NCI-H1436 treated with DMSO at 0.1 percent for 48 hours (cell line): ENCODE results near the gene MEGF11.

ENCODE experiments used
- DNase-seq: peaks from one replicate; lab custom pipeline; 2025; lab: John Stamatoyannopoulos, UW

Gene MEGF11

DNA sequence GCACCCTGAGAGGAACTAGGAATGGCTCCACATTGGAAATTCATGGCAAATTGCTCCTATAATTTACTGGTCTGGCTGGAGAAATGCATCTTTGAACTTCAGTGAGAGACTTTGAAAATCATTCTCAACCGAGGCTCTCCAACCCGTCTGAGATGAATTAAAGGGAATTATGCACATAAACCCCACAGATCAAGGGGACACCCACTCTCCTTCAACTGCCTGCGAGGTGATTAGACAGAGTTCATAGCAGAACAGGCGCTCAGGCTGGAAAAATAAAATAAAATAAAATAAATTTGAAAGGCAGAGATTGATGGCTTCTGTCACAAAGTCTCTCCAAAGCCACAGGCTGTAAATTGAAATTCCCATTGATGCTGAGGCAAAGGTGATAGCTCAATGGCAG, 37.7 kb downstream of the MEGF11 start:
- DNase-seq = no peak

DNA sequence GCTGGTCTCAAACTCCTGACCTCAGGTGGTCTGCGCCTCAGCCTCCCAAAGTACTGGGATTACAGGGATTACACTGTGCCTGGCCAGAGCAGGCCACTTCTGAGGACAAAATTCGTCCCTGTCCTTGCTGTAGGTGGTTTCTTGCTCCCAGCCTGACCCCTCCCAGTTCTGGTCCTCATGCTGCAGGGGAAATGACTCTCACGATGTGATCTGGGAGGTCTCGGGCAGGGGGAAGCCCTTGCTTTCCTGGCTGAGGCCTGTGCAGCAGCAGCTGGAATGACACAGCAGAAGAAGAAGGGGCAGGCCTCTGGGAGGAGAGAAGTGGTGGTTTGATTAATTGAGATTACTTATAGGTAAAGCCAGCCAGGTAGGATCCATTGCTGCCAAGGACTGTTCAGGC, 39.3 kb downstream of the MEGF11 start:
- DNase-seq = no peak

DNA sequence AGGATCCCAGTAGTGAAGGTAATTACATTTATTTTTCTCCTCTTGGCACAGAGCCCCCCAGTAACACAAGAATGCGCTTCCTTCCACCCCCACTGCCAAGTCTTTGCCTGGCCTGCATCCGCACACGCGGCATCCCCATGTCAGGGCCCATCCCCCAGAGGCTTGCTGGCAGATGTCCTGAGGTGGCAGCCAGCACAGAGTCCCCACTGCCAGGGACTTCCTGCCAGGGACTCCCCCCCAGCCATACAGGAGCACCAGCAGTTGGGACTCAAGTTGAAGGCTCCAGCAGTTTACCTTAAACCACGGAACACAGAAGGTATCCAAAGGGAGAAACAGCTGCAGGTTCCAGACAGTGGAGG, 41.0 kb downstream of the MEGF11 start:
- no peak for DNase-seq

DNA sequence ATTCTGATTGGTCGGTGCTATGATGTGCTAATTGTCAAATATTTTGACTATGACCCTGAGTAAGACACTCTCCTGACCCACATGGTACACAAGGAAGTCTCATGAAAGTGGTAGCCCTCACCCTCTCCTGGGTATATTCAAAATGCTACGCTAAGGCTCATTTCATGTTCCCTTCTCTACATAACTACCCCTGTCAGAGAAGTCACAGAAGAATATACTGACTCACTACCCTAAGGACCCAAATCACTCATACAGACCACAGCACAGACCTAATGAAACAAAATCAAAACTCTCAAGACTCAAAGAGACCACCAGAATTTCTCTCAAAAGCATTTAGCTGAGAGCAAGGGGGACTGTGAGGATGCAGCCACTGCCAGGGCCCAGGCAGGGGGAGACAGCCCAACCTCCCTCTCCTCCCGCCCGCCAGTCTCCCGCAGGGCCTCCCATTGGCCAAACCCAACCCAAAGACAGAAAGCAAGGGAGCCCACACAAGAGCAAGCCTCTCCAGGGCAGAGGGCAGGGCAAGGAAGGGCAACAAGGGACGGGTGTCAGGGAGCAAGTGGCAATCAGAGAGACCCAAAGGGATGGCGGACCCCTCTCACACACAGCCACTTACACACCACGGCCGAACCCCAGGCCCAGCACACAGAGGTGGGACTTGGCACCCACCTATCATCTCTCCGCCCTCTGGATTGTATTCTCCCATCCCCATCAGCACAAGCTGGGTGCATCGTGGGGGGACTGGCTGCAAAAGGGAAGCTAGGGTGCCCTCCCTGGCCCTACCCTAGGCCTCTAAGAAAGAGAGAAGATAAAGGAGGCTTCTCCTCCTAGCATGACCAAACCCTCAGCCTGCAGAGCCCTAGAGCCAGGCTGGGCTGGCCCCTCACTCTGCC, 41.6 kb downstream of the MEGF11 start:
- no peak for DNase-seq

DNA sequence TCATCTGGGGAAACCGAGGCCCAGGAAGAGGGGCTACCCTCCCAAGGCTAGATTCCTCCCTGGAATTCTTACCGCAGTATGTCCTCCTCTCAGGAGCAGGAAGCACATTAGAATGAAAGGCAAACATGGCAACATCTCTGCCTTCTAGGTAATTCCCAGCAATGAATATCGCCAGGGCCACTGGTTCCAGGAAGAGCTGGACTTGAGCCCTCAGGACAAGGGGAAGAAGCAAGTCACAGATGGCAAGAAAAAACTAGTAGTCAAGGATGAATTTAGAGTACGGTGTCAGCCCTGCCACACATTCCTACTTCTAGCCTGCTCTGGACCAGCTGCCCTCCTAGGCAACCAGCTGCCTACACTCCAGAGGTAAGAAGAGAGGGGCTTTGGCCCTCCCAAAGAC, 42.9 kb downstream of the MEGF11 start:
- DNase-seq = no peak

DNA sequence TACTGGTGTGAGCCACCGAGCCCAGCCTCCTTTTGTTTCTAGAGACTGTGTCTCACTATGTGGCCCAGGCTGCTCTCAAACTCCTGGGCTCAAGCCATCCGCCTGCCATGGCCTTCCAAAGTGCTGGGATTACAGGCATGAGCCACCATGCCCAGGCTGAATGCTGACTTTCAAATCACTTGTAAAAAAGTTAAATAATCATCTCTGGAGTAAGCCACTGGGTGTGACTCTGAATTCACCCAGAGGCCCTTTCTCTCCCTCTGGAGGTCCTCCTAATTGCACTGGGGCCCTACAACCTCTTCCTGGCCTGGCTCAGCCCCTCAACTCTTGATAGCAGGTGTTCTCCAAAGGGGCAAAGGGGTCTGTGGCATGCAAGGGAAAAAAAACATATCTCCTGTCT, 54.8 kb downstream of the MEGF11 start:
- DNase-seq = no peak

DNA sequence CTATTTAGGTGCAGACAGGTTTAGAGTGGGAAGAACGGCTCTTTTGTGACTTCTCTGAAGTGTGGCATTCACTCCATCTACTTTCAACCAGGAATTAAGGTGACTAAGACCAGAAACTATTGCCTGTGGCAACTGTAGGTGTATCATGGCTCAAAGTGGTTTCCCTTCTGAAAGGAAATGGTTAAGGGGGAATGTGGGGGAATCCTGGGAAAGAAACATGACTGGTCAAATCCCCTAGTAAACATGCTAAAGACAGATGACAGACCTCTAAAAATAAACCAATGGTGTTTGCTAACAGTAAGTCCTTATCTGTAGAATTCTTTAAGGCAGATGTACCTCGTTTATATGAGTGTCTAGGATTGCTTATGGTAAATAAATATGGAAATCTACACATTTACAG, 56.9 kb downstream of the MEGF11 start:
- no peak for DNase-seq

DNA sequence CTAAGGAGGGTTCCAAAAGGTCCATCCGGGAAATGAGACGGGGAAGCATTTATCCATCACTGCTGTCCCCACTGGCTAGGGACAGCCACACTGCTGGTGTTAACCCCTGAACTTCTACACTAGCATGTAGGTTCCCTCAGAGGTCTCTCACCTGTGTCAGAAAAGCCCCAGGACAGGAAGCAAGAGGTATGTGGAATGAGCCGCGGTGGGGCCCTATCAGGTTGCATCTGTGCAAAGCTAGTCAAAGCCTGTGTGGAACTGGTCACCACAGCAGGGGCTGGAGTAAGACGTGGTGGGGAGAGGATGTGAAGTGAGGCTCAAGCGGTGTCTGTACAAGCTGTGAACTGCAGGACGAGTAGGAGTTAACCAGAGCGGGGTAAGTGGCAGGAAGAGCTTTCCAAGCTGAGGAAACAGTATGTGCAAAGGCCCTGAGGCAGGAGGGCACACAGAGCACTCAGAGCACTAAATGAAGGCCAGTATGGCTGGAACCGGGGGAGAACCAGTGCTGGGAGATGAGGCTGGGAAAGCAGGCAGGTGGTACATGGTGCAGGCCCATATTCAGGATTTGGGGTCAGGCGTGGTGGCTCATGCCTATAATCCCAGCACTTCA, 57.8 kb downstream of the MEGF11 start:
- DNase-seq = no peak

DNA sequence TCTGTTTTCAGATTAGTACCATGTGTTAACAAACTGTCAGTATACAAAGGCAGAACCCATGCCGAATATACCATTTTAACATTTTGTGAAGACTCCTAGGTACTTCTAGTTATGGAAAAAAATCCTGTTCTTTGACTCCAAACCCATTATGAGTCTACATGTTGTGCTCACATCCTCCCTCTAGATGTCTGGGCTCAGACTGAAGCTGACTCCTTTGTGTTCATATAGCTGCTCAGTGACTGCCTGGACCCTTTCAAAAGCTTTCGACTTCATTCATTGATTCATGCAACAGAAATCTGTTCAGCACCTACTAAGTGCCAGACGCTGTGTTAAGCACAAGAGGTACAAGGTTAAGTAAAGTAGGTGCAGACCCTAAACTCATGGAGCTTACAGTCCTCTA, 60.5 kb downstream of the MEGF11 start:
- no peak for DNase-seq

DNA sequence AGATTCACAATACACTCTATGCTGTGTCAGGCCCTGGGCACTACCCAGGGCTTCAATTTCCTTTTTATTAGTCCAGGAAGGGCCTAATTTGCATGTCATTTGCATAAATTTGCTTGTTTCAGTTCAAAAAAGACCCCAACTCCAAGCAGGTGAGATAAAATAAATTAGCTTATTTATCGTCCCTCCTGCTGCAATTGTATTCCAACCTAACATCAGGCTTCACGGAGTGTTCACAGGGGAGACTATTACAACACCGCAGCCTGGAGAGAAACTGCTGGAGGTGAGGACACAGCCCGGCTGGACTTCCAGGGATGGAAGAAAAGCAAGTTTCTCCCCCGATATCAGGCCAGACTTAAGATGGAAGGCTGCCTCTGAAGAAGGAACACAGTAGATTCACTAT, 62.8 kb downstream of the MEGF11 start:
- DNase-seq = no peak

DNA sequence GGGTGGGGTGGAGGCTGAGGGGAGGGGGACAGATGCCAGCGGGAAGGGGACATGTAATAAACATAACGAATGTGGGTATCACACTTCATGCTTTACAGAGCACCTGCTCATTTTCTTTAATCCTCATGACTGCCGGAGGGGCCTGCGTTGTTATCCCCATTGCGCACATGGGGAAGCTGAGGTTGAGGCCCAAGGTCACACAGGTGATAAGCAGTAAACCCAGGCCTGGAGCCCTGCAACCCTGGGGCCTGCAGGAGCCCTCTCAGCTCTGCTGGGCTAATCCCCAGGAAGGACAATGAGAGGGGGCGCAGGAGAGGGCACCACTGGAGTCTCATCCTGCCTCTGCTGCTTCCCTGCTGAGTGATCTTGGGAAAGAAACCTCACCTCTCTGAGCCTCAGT, 64.3 kb downstream of the MEGF11 start:
- no peak for DNase-seq

DNA sequence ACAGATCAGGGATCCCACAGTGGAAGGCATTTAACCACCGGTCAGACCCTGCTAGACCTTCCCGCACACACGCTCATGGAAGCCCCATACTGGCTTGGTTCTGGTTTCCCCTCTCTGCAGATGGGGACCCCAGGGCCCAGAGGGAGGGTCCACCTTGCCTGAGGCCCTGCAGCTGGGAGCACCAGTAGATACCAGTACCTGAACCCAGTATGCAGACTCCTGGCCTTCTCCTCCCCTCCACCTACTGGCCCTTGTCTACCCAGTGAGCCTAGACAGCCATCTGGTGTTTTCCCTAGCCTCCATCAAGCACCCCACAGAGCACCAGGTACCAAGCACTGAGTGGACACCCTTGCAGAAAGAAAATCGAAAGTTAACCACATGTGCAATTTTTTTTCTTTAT, 65.1 kb downstream of the MEGF11 start:
- DNase-seq = no peak

DNA sequence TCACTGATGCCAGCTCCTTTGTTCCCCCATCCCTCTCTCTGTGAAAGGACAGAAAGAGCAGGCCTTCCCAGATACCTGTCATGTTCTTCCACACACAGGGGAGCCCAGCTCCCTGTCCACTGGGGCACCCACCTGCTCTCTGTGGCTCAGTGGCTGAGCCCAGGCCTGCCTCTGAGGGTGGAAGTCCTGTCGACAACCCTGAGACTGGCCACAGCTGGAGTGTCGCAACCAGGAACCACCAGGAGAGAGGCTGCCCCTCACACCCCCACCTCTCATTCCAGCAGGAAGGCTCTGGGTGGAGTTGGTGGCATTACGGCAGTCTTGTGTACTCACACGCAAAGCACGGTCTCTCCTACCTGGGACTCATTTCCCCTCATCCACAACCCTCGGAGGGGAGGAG, 66.3 kb downstream of the MEGF11 start:
- no peak for DNase-seq

DNA sequence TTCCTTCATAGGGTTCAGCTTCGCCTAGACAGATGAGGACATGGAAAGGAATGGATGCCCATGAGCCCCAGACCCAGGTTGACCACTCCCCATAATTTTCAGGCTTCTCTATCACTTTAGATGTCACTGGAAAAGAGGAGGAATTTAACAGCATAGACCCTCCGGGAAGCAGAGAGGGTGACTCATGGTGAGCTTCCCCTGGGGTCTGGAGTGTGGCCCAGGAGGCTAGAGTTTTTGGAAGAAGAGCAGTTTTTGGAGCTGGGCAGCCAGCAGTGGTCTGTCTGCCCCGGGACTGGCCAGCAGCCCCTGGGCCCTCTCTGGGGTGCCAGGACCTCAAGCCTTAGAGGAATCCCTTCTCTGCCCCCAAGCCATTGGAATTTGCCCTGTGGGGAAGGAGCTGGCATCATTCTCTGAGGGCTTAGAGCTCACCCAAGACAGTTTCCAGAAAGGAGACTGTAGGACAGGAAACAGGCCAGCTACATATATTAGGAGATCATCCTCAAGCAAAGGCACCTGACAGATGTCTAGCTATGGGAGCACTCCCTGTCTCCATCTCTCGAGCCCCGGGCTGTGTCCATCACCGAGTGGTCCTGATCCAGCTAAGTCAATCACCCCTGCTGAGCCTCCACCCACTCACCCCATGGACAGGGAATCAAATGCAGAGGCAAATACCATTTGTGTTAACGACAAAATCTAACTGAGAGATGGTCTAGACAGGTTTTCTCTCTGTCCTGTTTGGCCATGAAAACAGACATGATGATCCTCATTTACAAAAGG, 67.3 kb downstream of the MEGF11 start:
- DNase-seq = no peak

DNA sequence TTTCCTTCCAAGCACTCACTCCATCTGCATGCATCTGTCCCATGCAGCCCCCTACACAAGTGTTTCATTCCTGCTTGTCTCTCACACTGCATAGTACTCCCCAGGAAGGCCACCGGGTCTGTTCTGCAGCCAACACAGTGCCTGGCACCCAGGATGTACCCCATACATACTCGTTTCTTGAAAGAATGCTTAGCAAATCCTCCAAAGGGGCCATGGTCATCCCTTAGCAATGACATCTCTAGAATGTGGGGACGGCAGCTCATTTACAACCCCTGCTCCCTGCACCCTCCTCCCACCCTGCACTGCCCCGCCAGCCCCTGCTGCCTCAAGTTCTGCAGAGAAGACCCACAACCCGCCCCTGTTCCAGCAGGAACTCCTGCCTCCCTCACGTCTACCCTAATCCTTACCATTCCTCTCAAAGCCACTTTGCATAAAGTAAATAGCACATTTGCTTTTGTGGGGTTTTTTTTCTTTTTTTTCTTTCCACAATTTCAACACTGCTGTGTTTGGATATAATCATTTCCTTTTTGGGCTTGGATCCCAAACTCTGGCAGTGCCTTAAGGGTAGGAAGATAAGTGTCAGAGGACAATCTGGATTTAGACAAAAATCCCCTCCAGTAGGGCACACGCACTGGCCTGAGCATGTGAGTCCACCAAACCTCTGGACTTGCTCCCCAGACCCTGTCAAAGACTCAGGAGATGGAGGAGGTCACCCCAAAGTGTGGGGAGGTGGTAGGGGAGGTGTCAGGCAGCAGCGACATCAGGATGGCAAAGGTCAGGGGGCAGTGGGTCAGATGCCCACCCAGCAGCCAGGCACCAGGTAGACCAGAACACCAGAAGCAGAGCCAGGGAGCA, 68.4 kb downstream of the MEGF11 start:
- no peak for DNase-seq

DNA sequence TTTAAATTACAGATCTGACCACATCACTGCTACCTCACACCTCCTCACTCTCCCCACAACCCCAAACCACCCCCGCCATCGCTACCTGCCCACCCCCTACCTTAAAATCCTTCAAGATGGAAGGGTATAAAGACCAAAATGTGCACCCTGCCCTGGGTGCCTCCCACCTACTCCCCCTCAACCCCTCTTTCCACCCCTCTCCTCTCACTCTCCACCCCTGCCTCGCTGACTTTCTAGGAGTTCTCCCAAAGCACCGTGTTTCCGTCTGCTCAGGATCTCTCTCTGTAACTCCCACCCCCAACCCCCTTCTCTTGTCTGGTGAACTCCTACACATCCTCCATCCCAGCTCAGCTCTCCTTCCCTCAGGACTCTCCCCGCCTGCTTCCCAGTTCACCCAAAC, 69.1 kb downstream of the MEGF11 start:
- no peak for DNase-seq

DNA sequence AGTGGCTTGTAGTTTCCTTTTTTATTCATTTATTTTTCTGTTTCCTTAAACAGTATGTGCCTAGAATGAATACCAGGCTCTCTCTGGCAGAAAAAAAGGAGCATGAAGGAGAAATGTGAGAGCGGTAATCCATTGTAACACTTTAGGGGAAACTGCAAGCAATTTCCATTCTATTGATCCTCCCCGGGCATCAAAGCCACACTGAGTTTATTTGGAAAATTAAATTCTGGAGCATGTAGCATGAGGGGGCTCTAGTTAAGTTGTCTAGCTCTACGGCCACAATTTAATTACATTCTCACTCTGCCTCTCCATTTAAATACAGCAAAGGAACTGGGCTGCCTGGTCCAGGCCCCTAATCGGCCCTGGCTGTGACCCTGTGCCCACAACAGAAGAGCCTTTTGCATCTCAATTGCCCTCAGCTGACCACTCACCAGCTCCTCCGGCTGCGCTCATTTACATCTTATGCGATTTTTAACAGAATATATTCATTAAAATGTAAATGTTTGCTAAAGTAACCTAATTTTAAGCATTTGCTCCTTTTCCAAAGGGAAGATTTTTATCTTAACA, 72.9 kb downstream of the MEGF11 start:
- no peak for DNase-seq

DNA sequence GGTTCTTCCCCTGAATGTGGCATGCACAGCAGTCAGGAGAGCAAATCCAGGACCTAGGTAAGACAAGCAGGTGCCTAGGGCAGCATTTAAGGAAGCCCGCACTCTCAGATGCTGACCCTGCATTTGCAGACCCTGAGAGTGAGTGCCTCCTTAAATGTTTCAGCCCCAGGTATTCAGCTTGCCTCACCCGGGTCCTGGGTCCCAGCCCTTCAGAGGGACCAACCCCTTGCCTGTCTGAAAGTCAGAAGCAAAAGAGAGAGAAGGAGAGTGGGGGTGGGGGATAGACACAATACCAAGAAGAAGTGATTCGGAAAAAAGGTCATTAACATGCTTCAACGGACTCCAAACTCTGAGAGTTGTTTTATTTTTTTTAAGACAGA, 75.0 kb downstream of the MEGF11 start:
- no peak for DNase-seq

DNA sequence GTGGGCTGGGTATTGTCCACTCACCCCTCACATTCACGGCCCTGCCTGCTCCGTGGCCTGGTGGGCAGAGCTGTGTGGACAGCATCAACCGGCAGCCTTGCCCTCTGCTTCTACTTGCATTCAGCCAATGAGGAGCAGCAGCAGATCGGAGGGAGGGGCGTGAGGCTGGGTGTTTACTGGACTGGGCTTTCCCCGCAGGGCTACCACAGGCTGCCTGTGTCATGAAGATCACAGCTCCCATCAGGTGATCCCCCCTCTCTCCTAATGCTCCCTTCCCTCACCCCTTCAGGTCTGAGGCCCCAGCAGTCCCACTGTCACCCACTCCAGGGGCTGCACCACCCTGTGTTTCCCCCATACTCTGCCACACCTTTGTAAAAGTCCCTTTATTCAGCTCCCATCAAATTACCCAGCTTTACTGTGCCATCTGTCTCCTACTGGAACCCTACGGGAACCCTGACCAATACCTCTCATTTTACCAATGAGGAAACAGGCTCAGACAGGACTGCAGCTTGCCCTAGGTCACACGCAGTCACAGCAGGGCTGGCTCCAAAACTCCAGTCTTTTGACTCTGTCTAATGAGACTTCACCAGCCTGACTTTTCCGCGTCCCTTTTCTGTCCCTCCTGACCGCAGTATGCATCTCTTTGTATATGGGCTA, 81.1 kb downstream of the MEGF11 start:
- DNase-seq = no peak

DNA sequence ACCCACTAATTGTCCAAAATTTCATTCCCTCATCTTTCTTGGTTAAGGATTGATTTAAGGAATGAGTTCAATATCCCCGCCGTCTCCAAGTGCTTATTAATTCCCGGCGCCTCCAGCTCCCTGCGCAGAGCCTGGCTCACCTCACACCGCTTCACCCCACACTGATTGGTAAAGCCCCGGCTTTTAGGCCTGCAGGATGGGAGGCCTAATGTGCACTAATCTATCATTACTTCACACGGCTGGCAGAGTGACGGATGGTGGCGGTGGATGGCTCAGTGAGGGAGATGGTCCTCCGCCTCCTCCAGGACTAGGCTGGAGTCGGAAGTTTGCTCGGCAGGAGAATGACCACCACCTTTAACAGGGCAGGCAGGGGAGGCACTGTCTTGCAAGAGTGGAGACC, 81.7 kb downstream of the MEGF11 start:
- DNase-seq = no peak

DNA sequence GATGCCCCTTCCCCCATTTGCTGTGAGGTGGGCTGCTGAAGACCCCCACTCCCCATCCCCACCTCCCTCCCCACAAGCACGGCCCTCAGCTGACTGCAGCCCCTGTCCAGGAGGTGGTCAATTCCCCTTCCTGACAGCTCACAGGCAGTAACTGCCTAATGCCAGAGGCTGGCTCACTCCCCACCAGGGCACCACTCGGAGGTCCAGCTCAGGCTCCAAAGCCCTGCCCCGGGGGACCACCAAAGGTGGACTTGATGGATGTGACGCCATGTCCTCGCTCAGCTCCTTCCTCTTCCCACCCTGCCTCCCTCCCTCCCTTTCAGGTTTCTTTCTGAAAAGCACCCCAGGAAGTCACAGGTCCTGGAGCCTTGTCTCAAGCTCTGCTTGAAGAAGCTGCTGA, 82.8 kb downstream of the MEGF11 start:
- no peak for DNase-seq
